GM12878 (cell line): ENCODE measurements around the gene ZCCHC2.
A peak's percentile ranks its signal among the peaks of the same experiment; 100 is the strongest.

Experiments
- E2F4 ChIP-seq: IDR thresholded peaks from 2 replicates; pipeline ENCODE4 v1.6.1; 2012; ENCODE audit warnings: low read depth, low read length, improper control_type of control experiment
- EZH2 ChIP-seq: IDR thresholded peaks from 2 replicates; pipeline ENCODE4 v1.6.1; 2012; ENCODE audit warnings: low read depth, mild to moderate bottlenecking, control low read depth, inconsistent platforms, low read length, borderline replicate concordance; ENCODE audit not compliant: control insufficient read depth
- GATAD2B ChIP-seq: fragments of 450-650 bp; conservative IDR thresholded peaks from 2 replicates; pipeline ENCODE4 v1.6.1; 2017; ENCODE audit warnings: low read depth, mild to moderate bottlenecking, moderate library complexity
- LARP7 ChIP-seq: fragments of 450-650 bp; IDR thresholded peaks from 2 replicates; pipeline ENCODE4 v1.6.1; 2017; ENCODE audit warnings: mild to moderate bottlenecking
- POLR2A ChIP-seq: IDR thresholded peaks from 2 replicates; pipeline ENCODE4 v1.6.1; 2011; ENCODE audit warnings: low read depth, mild to moderate bottlenecking, low read length
- POLR2AphosphoS5 ChIP-seq: IDR thresholded peaks from 2 replicates; pipeline ENCODE4 v1.6.1; 2011; ENCODE audit warnings: mild to moderate bottlenecking, low read length, inconsistent platforms
- SMC3 ChIP-seq: IDR thresholded peaks from 2 replicates; pipeline ENCODE4 v1.6.1; 2011; ENCODE audit warnings: low read length, improper control_type of control experiment, borderline replicate concordance
- SREBF2 ChIP-seq: IDR thresholded peaks from 2 replicates; pipeline ENCODE4 v1.6.1; 2012; ENCODE audit warnings: mild to moderate bottlenecking, low read length
- TBL1XR1 ChIP-seq: IDR thresholded peaks from 2 replicates; pipeline ENCODE4 v1.6.1; 2012; ENCODE audit warnings: low read depth, low read length, improper control_type of control experiment
- TCF3 ChIP-seq: IDR thresholded peaks from 2 replicates; pipeline ENCODE4 v1.6.1; 2012; ENCODE audit warnings: low read depth, mild to moderate bottlenecking, low read length, borderline replicate concordance; ENCODE audit not compliant: insufficient read depth
- TF ChIP-seq, protein P1 (sequence below), 3 experiments: IDR thresholded peaks in 2 of 3; conservative IDR thresholded peaks in 1 of 3; 2 replicates each; pipeline ENCODE4 v1.5.1; 2011; ENCODE audit warnings: low read depth in 3 of 3, low read length in 3 of 3, mild to moderate bottlenecking in 3 of 3, control low read depth in 2 of 3, moderate library complexity in 2 of 3, inconsistent platforms in 1 of 3, mixed read lengths in 1 of 3; ENCODE audit not compliant: control insufficient read depth in 2 of 3, insufficient read depth in 1 of 3; ENCODE audit errors: extremely low read depth in 1 of 3

- no peak for TF ChIP-seq SREBF2
- TF ChIP-seq, protein P1, sequence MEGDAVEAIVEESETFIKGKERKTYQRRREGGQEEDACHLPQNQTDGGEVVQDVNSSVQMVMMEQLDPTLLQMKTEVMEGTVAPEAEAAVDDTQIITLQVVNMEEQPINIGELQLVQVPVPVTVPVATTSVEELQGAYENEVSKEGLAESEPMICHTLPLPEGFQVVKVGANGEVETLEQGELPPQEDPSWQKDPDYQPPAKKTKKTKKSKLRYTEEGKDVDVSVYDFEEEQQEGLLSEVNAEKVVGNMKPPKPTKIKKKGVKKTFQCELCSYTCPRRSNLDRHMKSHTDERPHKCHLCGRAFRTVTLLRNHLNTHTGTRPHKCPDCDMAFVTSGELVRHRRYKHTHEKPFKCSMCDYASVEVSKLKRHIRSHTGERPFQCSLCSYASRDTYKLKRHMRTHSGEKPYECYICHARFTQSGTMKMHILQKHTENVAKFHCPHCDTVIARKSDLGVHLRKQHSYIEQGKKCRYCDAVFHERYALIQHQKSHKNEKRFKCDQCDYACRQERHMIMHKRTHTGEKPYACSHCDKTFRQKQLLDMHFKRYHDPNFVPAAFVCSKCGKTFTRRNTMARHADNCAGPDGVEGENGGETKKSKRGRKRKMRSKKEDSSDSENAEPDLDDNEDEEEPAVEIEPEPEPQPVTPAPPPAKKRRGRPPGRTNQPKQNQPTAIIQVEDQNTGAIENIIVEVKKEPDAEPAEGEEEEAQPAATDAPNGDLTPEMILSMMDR (IDR thresholded peaks at IDR 0.05 in 2 of 3, conservative IDR thresholded peaks at IDR 0.05 in 1 of 3; ENCODE audit: control insufficient read depth in 2 of 3, extremely low read depth in 1 of 3, insufficient read depth in 1 of 3, low read depth in 3 of 3, low read length in 3 of 3) = no peak
- TF ChIP-seq SMC3 = no peak
- 0 out of 2 replicates have a peak, but pooled peaks have one; percentile 47 for TF ChIP-seq GATAD2B
- no peak for TF ChIP-seq TCF3
- no peak for TF ChIP-seq E2F4
- TF ChIP-seq EZH2 = no peak
- peak; percentile 86 for TF ChIP-seq LARP7
- TF ChIP-seq TBL1XR1 = no peak
- no peak for TF ChIP-seq POLR2AphosphoS5
- TF ChIP-seq POLR2A = peak; percentile 68
Observed at GRCh38 chr18:62523631-62524439, 1.0 kb downstream of the ZCCHC2 start.
